ENCODE measurements around the gene PCSK5.

GRCh38 chr9:76159293-76159926 lies 268.9 kb downstream of the PCSK5 start:
- TF ChIP-seq, protein P1, sequence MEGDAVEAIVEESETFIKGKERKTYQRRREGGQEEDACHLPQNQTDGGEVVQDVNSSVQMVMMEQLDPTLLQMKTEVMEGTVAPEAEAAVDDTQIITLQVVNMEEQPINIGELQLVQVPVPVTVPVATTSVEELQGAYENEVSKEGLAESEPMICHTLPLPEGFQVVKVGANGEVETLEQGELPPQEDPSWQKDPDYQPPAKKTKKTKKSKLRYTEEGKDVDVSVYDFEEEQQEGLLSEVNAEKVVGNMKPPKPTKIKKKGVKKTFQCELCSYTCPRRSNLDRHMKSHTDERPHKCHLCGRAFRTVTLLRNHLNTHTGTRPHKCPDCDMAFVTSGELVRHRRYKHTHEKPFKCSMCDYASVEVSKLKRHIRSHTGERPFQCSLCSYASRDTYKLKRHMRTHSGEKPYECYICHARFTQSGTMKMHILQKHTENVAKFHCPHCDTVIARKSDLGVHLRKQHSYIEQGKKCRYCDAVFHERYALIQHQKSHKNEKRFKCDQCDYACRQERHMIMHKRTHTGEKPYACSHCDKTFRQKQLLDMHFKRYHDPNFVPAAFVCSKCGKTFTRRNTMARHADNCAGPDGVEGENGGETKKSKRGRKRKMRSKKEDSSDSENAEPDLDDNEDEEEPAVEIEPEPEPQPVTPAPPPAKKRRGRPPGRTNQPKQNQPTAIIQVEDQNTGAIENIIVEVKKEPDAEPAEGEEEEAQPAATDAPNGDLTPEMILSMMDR (IDR thresholded peaks at IDR 0.05), result no peak
- TF ChIP-seq EZH2 (IDR thresholded peaks at IDR 0.05; ENCODE audit: borderline replicate concordance, insufficient read depth, low read depth, low read length, poor library complexity, severe bottlenecking), result no peak
